K562 (cell line): ENCODE results near the gene EPX. TPM values are rescaled to one million over a fixed set of nuclear protein-coding genes. Genes with fewer than 3 reads are reported as not detected.
A peak's percentile ranks its signal among the peaks of the same experiment; 100 is the strongest.

ENCODE experiments used
- BCOR ChIP-seq: fragments of 450-650 bp; IDR thresholded peaks from 2 replicates; pipeline ENCODE4 v1.6.1; 2016
- BRD4 ChIP-seq: fragments of 200-600 bp; sonication (generic); IDR thresholded peaks from 2 replicates; pipeline ENCODE4 v1.6.1; 2017; ENCODE audit warnings: inconsistent platforms
- CCAR2 ChIP-seq: fragments of 200-400 bp; formaldehyde crosslinking; IDR thresholded peaks from 2 replicates; pipeline ENCODE4 v1.6.1; 2017; ENCODE audit warnings: mild to moderate bottlenecking, low read depth, low read length
- CTBP1 ChIP-seq: fragments of 450-650 bp; IDR thresholded peaks from 2 replicates; pipeline ENCODE4 v1.6.1; 2016; ENCODE audit warnings: borderline replicate concordance
- ETV5 ChIP-seq: sonication (generic); formaldehyde crosslinking; IDR thresholded peaks from 2 replicates; pipeline ENCODE4 v1.4.0; 2020; ENCODE audit warnings: low read depth, mild to moderate bottlenecking, missing genetic modification reagents
- HNRNPUL1 ChIP-seq: fragments of 200-400 bp; formaldehyde crosslinking; IDR thresholded peaks from 2 replicates; pipeline ENCODE4 v1.6.1; 2017; ENCODE audit warnings: low read length
- KAT8 ChIP-seq: fragments of 450-650 bp; IDR thresholded peaks from 2 replicates; pipeline ENCODE4 v1.6.1; 2016; ENCODE audit warnings: low read depth, mild to moderate bottlenecking
- LARP7 ChIP-seq: fragments of 450-650 bp; IDR thresholded peaks from 2 replicates; pipeline ENCODE4 v1.6.1; 2016
- MEF2D ChIP-seq: conservative IDR thresholded peaks from 2 replicates; pipeline ENCODE4 v1.6.1; 2016; ENCODE audit warnings: low read depth, missing genetic modification characterization, missing compliant biosample characterization
- OTX1 ChIP-seq: fragments of 450-650 bp; formaldehyde crosslinking; IDR thresholded peaks from 2 replicates; pipeline ENCODE4 v1.4.0; 2022; ENCODE audit warnings: mild to moderate bottlenecking
- PYGO2 ChIP-seq: fragments of 450-650 bp; IDR thresholded peaks from 2 replicates; pipeline ENCODE4 v1.6.1; 2016; ENCODE audit warnings: mild to moderate bottlenecking, missing genetic modification characterization, moderate library complexity, missing compliant biosample characterization
- RBM17 ChIP-seq: fragments of 200-400 bp; formaldehyde crosslinking; IDR thresholded peaks from 2 replicates; pipeline ENCODE4 v1.6.1; 2017; ENCODE audit warnings: low read depth, mild to moderate bottlenecking, low read length, borderline replicate concordance
- SMARCB1 ChIP-seq: IDR thresholded peaks from 2 replicates; pipeline ENCODE4 v1.6.1; 2011; ENCODE audit warnings: improper control_type of control experiment, low read depth; ENCODE audit not compliant: insufficient read length
- SUPT5H ChIP-seq: fragments of 450-650 bp; IDR thresholded peaks from 2 replicates; pipeline ENCODE4 v1.6.1; 2016
- TAF9B ChIP-seq: fragments of 450-650 bp; IDR thresholded peaks from 2 replicates; pipeline ENCODE4 v1.6.1; 2018; ENCODE audit warnings: mild to moderate bottlenecking; ENCODE audit not compliant: partially characterized antibody
- ZKSCAN3 ChIP-seq: fragments of 250-450 bp; sonication (Bioruptor Pico); IDR thresholded peaks from 2 replicates; pipeline ENCODE4 v1.4.0; 2020
- ZNF175 ChIP-seq: fragments of 200-800 bp; sonication (Bioruptor generic); IDR thresholded peaks from 2 replicates; pipeline ENCODE4 v1.6.1; 2016; ENCODE audit warnings: low read depth, mild to moderate bottlenecking, missing genetic modification characterization, missing compliant biosample characterization
- ZNF184 ChIP-seq: sonication (generic); formaldehyde crosslinking; IDR thresholded peaks from 2 replicates; pipeline ENCODE4 v1.5.0; 2020; ENCODE audit warnings: missing genetic modification reagents
- ZNF766 ChIP-seq: fragments of 200-800 bp; sonication (Bioruptor generic); conservative IDR thresholded peaks from 2 replicates; pipeline ENCODE4 v1.6.1; 2016; ENCODE audit warnings: missing genetic modification characterization, missing compliant biosample characterization
- polyA plus RNA-seq, 8 experiments: library from polyadenylated mRNA; depleted of rRNA in 4 of 8; stranded (reverse) in 5 of 8; unstranded in 3 of 8; fragments of >200 nt; fragmentation: Nextera tagmentation in 2 of 8; fragmentation: Illumina TruSeq in 1 of 8; extraction: Ambion mirVana in 2 of 8; extraction: Trizol in 1 of 8; gene quantifications; 2 replicates each; pipeline versions ENCODE4 v1.2.1 to v1.2.3, GENCODE V29; 2011 to 2014; ENCODE audit warnings: inconsistent platforms in 1 of 8, missing spikeins in 1 of 8
- total RNA-seq, 7 experiments: library from RNA; depleted of rRNA in 6 of 7; stranded (reverse); fragments of >200 nt in 6 of 7; fragmentation: Illumina TruSeq in 2 of 7; extraction: Trizol in 2 of 7; gene quantifications; 2 replicates each; pipeline versions ENCODE4 v1.2.1 to v1.2.3, GENCODE V29; 2011 to 2021; ENCODE audit warnings: low replicate concordance in 1 of 7
- TF ChIP-seq, protein P1 (sequence below): fragments of 150-350 bp; conservative IDR thresholded peaks from 2 replicates; pipeline ENCODE4 v1.6.1; 2014; ENCODE audit warnings: low read length
- TF ChIP-seq, protein P2 (sequence below): IDR thresholded peaks from 3 replicates; pipeline ENCODE4 v1.6.1; 2011; ENCODE audit warnings: borderline replicate concordance, mild to moderate bottlenecking; ENCODE audit not compliant: insufficient read length, insufficient read depth
- TF ChIP-seq, protein P3 (sequence below): fragments of 250-450 bp; sonication (Bioruptor Pico); IDR thresholded peaks from 2 replicates; pipeline ENCODE4 v1.5.0; 2020; ENCODE audit warnings: mild to moderate bottlenecking, borderline replicate concordance
- TF ChIP-seq, protein P4 (sequence below): fragments of 250-450 bp; sonication (Bioruptor Pico); IDR thresholded peaks from 2 replicates; pipeline ENCODE4 v1.4.0; 2020

EPX gene
- total and polyA plus RNA-seq, 9 of the 15 experiments (the other 6 are each of a cell fraction or from before 2014, with no cell fraction given) = 0.07 to 0.33 (median 0.19) TPM; not detected in 3

DNA sequence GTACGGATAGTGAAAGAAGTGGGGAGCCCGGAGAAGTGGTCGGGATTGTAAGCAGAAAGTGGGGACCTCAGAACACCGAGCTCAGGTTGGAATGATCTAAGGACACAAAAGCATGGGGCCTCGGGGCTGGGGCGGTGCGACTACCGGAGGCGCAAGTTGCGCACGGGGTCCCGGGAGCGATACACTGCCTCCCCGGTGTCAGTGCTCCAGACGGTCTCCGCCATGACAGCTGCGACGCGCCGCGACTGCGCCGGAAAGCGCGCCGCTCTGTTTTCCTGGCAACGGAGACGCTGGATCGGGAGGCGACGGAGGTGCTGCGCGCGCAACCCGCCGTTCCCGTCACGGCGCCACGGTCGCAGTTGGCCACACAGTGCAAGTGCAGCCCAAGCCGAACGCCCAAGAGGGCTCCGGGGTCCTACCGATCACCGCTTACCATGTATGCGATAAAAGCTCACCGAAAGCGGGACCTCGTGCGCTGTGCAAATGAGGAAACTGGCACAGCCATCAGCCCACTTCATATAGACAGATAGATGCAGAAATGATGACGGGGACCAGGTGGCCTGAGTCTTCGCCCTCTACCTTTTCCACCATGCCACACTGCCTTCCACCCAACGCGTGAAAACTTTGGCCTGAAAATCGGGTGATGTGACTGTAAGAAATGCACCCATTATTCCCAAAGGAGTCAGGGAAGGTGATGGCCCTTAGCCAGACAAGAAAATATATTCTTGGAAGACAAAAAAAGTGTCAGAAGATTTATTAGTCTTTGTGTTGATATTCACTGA lies 26.7 kb downstream of the EPX start, which contains the start of gene MKS1 (continued):
- TF ChIP-seq PYGO2 (tag) (no peak), BCOR (0 out of 2 replicates have a peak, but pooled peaks have one; percentile 51), ZNF766 (peak; percentile 56; the same call in 1 of the 2 replicates), LARP7 (no peak), RBM17 (no peak), CCAR2 (no peak), MEF2D (tag) (0 out of 2 replicates have a peak, but pooled peaks have one; percentile 57), KAT8 (no peak), CTBP1 (peak; percentile 74), SMARCB1 (no peak), TAF9B (peak; percentile 84), ZKSCAN3 (CRISPR knock-in tag) (no peak), ZNF175 (no peak; the same call in 1 of the 2 replicates), SUPT5H (peak; percentile 79), HNRNPUL1 (no peak), OTX1 (no peak; the same call in none of the 2 replicates), BRD4 (no peak), ZNF184 (CRISPR knock-in tag) (no peak), ETV5 (peak; percentile 12; the same call in 1 of the 2 replicates)
- TF ChIP-seq, protein P1, sequence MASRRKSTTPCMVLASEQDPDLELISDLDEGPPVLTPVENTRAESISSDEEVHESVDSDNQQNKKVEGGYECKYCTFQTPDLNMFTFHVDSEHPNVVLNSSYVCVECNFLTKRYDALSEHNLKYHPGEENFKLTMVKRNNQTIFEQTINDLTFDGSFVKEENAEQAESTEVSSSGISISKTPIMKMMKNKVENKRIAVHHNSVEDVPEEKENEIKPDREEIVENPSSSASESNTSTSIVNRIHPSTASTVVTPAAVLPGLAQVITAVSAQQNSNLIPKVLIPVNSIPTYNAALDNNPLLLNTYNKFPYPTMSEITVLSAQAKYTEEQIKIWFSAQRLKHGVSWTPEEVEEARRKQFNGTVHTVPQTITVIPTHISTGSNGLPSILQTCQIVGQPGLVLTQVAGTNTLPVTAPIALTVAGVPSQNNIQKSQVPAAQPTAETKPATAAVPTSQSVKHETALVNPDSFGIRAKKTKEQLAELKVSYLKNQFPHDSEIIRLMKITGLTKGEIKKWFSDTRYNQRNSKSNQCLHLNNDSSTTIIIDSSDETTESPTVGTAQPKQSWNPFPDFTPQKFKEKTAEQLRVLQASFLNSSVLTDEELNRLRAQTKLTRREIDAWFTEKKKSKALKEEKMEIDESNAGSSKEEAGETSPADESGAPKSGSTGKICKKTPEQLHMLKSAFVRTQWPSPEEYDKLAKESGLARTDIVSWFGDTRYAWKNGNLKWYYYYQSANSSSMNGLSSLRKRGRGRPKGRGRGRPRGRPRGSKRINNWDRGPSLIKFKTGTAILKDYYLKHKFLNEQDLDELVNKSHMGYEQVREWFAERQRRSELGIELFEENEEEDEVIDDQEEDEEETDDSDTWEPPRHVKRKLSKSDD = no peak
- TF ChIP-seq, protein P2, sequence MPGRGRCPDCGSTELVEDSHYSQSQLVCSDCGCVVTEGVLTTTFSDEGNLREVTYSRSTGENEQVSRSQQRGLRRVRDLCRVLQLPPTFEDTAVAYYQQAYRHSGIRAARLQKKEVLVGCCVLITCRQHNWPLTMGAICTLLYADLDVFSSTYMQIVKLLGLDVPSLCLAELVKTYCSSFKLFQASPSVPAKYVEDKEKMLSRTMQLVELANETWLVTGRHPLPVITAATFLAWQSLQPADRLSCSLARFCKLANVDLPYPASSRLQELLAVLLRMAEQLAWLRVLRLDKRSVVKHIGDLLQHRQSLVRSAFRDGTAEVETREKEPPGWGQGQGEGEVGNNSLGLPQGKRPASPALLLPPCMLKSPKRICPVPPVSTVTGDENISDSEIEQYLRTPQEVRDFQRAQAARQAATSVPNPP = no peak
- TF ChIP-seq, protein P3, sequence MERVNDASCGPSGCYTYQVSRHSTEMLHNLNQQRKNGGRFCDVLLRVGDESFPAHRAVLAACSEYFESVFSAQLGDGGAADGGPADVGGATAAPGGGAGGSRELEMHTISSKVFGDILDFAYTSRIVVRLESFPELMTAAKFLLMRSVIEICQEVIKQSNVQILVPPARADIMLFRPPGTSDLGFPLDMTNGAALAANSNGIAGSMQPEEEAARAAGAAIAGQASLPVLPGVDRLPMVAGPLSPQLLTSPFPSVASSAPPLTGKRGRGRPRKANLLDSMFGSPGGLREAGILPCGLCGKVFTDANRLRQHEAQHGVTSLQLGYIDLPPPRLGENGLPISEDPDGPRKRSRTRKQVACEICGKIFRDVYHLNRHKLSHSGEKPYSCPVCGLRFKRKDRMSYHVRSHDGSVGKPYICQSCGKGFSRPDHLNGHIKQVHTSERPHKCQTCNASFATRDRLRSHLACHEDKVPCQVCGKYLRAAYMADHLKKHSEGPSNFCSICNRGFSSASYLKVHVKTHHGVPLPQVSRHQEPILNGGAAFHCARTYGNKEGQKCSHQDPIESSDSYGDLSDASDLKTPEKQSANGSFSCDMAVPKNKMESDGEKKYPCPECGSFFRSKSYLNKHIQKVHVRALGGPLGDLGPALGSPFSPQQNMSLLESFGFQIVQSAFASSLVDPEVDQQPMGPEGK (CRISPR knock-in tag) = no peak
- TF ChIP-seq, protein P4, sequence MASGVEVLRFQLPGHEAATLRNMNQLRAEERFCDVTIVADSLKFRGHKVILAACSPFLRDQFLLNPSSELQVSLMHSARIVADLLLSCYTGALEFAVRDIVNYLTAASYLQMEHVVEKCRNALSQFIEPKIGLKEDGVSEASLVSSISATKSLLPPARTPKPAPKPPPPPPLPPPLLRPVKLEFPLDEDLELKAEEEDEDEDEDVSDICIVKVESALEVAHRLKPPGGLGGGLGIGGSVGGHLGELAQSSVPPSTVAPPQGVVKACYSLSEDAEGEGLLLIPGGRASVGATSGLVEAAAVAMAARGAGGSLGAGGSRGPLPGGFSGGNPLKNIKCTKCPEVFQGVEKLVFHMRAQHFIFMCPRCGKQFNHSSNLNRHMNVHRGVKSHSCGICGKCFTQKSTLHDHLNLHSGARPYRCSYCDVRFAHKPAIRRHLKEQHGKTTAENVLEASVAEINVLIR = peak; percentile 71
